ENCODE data around the gene SLC6A7.

DNA sequence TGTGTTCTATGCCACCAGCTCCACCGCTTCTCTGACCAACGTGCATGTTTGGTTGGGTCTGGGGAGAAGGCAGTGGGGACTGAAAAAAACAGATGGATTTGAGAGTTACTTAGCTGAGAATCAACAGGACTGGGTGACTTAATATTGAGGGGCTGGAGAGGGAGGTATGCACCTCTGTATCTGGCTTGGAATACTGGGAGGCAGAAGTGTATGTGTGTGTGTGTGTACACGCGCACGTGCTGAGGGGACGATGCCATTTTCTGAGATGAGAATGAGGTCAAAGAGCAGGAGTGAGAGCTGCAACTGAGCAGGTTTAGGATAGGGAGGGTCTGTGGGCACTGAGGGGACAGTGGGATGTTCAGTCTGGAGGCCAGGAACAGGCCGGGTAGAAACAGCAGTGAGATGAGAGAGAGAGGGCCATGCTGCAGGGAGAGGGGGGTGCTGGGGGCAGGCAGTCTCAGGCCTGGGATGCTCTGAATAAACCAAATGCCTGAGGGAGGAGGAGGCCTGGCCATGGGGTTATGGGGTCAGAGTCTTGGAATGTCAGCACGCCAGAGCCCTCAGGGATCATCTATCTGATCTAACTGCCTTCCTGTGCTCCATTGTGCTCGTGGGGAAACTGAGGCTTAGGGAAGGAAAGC, 48.2 kb upstream of the SLC6A7 start:
- TF ChIP-seq, protein P1, sequence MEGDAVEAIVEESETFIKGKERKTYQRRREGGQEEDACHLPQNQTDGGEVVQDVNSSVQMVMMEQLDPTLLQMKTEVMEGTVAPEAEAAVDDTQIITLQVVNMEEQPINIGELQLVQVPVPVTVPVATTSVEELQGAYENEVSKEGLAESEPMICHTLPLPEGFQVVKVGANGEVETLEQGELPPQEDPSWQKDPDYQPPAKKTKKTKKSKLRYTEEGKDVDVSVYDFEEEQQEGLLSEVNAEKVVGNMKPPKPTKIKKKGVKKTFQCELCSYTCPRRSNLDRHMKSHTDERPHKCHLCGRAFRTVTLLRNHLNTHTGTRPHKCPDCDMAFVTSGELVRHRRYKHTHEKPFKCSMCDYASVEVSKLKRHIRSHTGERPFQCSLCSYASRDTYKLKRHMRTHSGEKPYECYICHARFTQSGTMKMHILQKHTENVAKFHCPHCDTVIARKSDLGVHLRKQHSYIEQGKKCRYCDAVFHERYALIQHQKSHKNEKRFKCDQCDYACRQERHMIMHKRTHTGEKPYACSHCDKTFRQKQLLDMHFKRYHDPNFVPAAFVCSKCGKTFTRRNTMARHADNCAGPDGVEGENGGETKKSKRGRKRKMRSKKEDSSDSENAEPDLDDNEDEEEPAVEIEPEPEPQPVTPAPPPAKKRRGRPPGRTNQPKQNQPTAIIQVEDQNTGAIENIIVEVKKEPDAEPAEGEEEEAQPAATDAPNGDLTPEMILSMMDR (conservative IDR thresholded peaks at IDR 0.05 in 1 of 2, IDR thresholded peaks at IDR 0.05 in 1 of 2; ENCODE audit: extremely low read depth in 1 of 2, insufficient read depth in 1 of 2, low read depth in 1 of 2, low read length in 2 of 2) = no peak
- no peak for TF ChIP-seq EZH2 (IDR thresholded peaks at IDR 0.05; ENCODE audit: borderline replicate concordance, low read length)

Data from mammary epithelial cell (primary cell).